22Rv1 (cell line): ENCODE measurements around the gene C1orf122.

Experiments
- CTCF ChIP-seq: fragments of 450-650 bp; IDR thresholded peaks from 2 replicates; pipeline ENCODE4 v1.5.1; 2017; ENCODE audit warnings: mild to moderate bottlenecking
- ZFX ChIP-seq: fragments of 450-650 bp; IDR thresholded peaks from 2 replicates; pipeline ENCODE4 v1.6.1; 2017; ENCODE audit warnings: antibody characterized with exemption, borderline replicate concordance

- no peak for TF ChIP-seq CTCF
- TF ChIP-seq ZFX, result no peak
These were observed at the start of gene C1orf122, which contains the start of gene YRDC for GRCh38 chr1:37807555-37808368.
